ENCODE results near the gene ZFYVE28.

The ZFYVE28 gene

GRCh38 chr4:2408976-2409375 is 9.5 kb downstream of the ZFYVE28 start:
- no peak for DNase-seq

- no peak for DNase-seq
Measured at GRCh38 chr4:2408401-2408958, 10.0 kb downstream of the ZFYVE28 start.

- no peak for DNase-seq
Measured at GRCh38 chr4:2407991-2408342, 10.5 kb downstream of the ZFYVE28 start.

- DNase-seq = no peak
Measured at GRCh38 chr4:2406920-2407319, 11.5 kb downstream of the ZFYVE28 start.

- no peak for DNase-seq
Measured at GRCh38 chr4:2406406-2406805, 12.0 kb downstream of the ZFYVE28 start.

- no peak for DNase-seq
Measured at GRCh38 chr4:2402941-2403340, 15.5 kb downstream of the ZFYVE28 start.

- no peak for DNase-seq
Measured at GRCh38 chr4:2402048-2402842, 16.2 kb downstream of the ZFYVE28 start.

- no peak for DNase-seq
Measured at GRCh38 chr4:2401610-2401983, 16.8 kb downstream of the ZFYVE28 start.

GRCh38 chr4:2400841-2401609 is 17.4 kb downstream of the ZFYVE28 start:
- no peak for DNase-seq

GRCh38 chr4:2399631-2400190 is 18.7 kb downstream of the ZFYVE28 start:
- DNase-seq = no peak

- DNase-seq = no peak
Measured at GRCh38 chr4:2399216-2399615, 19.2 kb downstream of the ZFYVE28 start.

GRCh38 chr4:2397596-2398379 is 20.7 kb downstream of the ZFYVE28 start:
- no peak for DNase-seq

- no peak for DNase-seq
Measured at GRCh38 chr4:2396781-2397368, 21.6 kb downstream of the ZFYVE28 start.

- DNase-seq = no peak
Measured at GRCh38 chr4:2395584-2395983, 22.9 kb downstream of the ZFYVE28 start.

GRCh38 chr4:2395038-2395437 is 23.4 kb downstream of the ZFYVE28 start:
- no peak for DNase-seq

- no peak for DNase-seq
Measured at GRCh38 chr4:2394528-2394927, 23.9 kb downstream of the ZFYVE28 start.

- no peak for DNase-seq
Measured at GRCh38 chr4:2393353-2394270, 24.8 kb downstream of the ZFYVE28 start.

- DNase-seq = no peak
Measured at GRCh38 chr4:2390784-2391421, 27.5 kb downstream of the ZFYVE28 start.

- DNase-seq = no peak
Measured at GRCh38 chr4:2390146-2390545, 28.3 kb downstream of the ZFYVE28 start.

- no peak for DNase-seq
Measured at GRCh38 chr4:2389691-2390090, 28.8 kb downstream of the ZFYVE28 start.
